ENCODE data around the gene CNTN4. TPM values are rescaled to one million over a fixed set of nuclear protein-coding genes. Genes with fewer than 3 reads are reported as not detected.

Gene CNTN4
- total and polyA plus RNA-seq, 2 of the 8 experiments (the other 6 are each of a cell fraction or from before 2014, with no cell fraction given), result 0.41 to 2.2 TPM

- Histone ChIP-seq H2AFZ (ENCODE audit: low read length) (peak overlapping the region; percentile 75), H3K23ac (ENCODE audit: insufficient read length) (no peak overlapping the region), H2BK12ac (ENCODE audit: low read depth, low read length) (no peak overlapping the region), H3K4me2 (ENCODE audit: insufficient read depth in 1 of 2, low read depth in 2 of 2, low read length in 2 of 2) (0 out of 4 replicates have a peak overlapping the region, but pooled peaks have one; percentile 7 to 16), H4K91ac (replicated peaks; ENCODE audit: insufficient read length, low read length) (no peak overlapping the region), H2BK20ac (ENCODE audit: low read length) (no peak overlapping the region), H3K4me3 (ENCODE audit: extremely low read depth in 1 of 4, insufficient read depth in 2 of 4, low read depth in 3 of 4, low read length in 4 of 4) (peak overlapping the region in 1 of 4 experiments; percentile 3; a peak in 1 of 8 replicates), H4K5ac (ENCODE audit: insufficient read length, low read depth, low read length) (no peak overlapping the region), H3K56ac (replicated peaks; ENCODE audit: insufficient read length, low read depth, low read length) (no peak overlapping the region), H3K79me2 (ENCODE audit: control insufficient read depth in 1 of 2, insufficient read depth in 2 of 2, low read length in 2 of 2) (no peaks in the 10 kb centered on the region), H2BK15ac (ENCODE audit: low read length) (no peak overlapping the region), H3K27me3 (replicated peaks in 1 of 4; ENCODE audit: control insufficient read depth in 3 of 4, extremely low read depth in 1 of 4, insufficient read depth in 3 of 4, low read length in 3 of 4) (no peaks in the 10 kb centered on the region), H3K9ac (replicated peaks in 1 of 4; ENCODE audit: extremely low read depth in 1 of 4, low read depth in 3 of 4, low read length in 3 of 4) (no peak overlapping the region), H3K27ac (ENCODE audit: low read depth, low read length) (no peak overlapping the region), H3K9me3 (ENCODE audit: insufficient read depth in 2 of 2, low read depth in 1 of 2, low read length in 1 of 2) (no peaks in the 10 kb centered on the region), H3K4ac (replicated peaks; ENCODE audit: insufficient read length, low read depth, low read length) (no peak overlapping the region), H3K23me2 (ENCODE audit: low read depth, low read length) (no peaks in the 10 kb centered on the region), H2AK5ac (ENCODE audit: low read depth, low read length) (no peak overlapping the region), H2BK120ac (replicated peaks; ENCODE audit: low read depth, low read length) (no peak overlapping the region), H3K79me1 (ENCODE audit: low read depth, low read length) (no peaks in the 10 kb centered on the region), H3K18ac (ENCODE audit: extremely low read depth, low read length) (no peak overlapping the region), H3K36me3 (ENCODE audit: control insufficient read depth in 2 of 4, insufficient read depth in 4 of 4, low read length in 3 of 4) (no peaks in the 10 kb centered on the region), H2BK5ac (ENCODE audit: low read depth, low read length) (no peak overlapping the region), H4K20me1 (replicated peaks in 1 of 2; ENCODE audit: control insufficient read depth in 1 of 2, insufficient read depth in 2 of 2, low read length in 2 of 2) (no peaks in the 10 kb centered on the region), H3K14ac (ENCODE audit: insufficient read length) (no peak overlapping the region), H4K8ac (ENCODE audit: extremely low read depth, insufficient read depth, low read length) (no peak overlapping the region), H3K4me1 (replicated peaks in 1 of 4; ENCODE audit: control insufficient read depth in 3 of 4, insufficient read depth in 4 of 4, low read length in 3 of 4) (peaks cover 0 to 15% (median 10%) of the 10 kb centered on the region in 4 experiments; a peak in 5 of 7 replicates)
- ChIA-PET POLR2A (ENCODE audit: partially characterized antibody) (no interaction called here), CTCF (ENCODE audit: partially characterized antibody) (interaction anchor here (1.2 to 1.6 kb wide), 2 partner anchors 17 to 151 kb away, joined by 3 read pairs; no protein-coding TSS in a partner anchor)
- DNase-seq (ENCODE audit: low read depth in 1 of 2, low spot score in 2 of 2) (no peak), FAIRE-seq (peak; percentile 45)
- TF ChIP-seq NANOG (IDR thresholded peaks at IDR 0.05; ENCODE audit: insufficient read depth, low read depth, low read length, poor library complexity, severe bottlenecking), result peak; percentile 52
- TF ChIP-seq, protein P1, sequence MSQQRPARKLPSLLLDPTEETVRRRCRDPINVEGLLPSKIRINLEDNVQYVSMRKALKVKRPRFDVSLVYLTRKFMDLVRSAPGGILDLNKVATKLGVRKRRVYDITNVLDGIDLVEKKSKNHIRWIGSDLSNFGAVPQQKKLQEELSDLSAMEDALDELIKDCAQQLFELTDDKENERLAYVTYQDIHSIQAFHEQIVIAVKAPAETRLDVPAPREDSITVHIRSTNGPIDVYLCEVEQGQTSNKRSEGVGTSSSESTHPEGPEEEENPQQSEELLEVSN (IDR thresholded peaks at IDR 0.05), result no peak
- 52% methylated on average over 7 of the region's 7 CpGs; no CpG with 5 or more reads in 1 of the 2 experiments for WGBS, 2 experiments (ENCODE audit: extremely low coverage in 1 of 2, insufficient coverage in 1 of 2, insufficient read length in 1 of 2, insufficient replicate concordance in 2 of 2, low coverage in 1 of 2, low lambda C conversion rate in 2 of 2, missing lambda C conversion rate in 1 of 2)
Measured at GRCh38 chr3:3020209-3020608, 921.5 kb downstream of the CNTN4 start.
